ENCODE measurements around the gene AWAT2. TPM values are rescaled to one million over a fixed set of nuclear protein-coding genes. Genes with fewer than 3 reads are reported as not detected.

AWAT2 gene
- total and polyA plus RNA-seq, 2 donors (not counting 1 experiment from before 2014, with no cell fraction given), result not detected

DNA sequence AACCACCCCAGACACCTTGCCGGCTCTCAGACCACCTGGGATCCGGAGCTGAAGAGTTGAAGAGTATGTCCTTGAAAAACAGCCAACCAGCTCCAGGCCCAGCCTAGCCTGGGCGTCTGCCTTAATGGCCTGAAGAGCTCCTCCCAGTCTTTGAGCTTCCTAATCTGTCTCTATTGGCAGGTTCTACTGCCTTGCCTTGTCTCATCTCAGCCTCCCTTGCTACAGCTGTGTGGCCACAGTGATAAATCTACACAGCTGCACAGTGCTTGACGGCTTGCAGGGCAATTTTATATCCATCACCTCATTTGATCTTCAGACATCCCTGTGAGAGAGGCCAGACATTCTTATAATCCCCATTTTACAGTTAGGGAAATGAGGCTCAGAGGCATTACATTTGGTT is 19.9 kb downstream of the AWAT2 start:
- intact Hi-C loops (cut with micrococcal nuclease), result loop anchor here (5.0 kb wide), 1 partner anchor 493 kb away; no protein-coding TSS in a partner anchor
- no peak for TF ChIP-seq EZH2 (IDR thresholded peaks at IDR 0.05; ENCODE audit: borderline replicate concordance, insufficient read depth, low read depth, low read length, poor library complexity, severe bottlenecking)
- TF ChIP-seq, protein P1, sequence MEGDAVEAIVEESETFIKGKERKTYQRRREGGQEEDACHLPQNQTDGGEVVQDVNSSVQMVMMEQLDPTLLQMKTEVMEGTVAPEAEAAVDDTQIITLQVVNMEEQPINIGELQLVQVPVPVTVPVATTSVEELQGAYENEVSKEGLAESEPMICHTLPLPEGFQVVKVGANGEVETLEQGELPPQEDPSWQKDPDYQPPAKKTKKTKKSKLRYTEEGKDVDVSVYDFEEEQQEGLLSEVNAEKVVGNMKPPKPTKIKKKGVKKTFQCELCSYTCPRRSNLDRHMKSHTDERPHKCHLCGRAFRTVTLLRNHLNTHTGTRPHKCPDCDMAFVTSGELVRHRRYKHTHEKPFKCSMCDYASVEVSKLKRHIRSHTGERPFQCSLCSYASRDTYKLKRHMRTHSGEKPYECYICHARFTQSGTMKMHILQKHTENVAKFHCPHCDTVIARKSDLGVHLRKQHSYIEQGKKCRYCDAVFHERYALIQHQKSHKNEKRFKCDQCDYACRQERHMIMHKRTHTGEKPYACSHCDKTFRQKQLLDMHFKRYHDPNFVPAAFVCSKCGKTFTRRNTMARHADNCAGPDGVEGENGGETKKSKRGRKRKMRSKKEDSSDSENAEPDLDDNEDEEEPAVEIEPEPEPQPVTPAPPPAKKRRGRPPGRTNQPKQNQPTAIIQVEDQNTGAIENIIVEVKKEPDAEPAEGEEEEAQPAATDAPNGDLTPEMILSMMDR (IDR thresholded peaks at IDR 0.05), result no peak
- POLR2A ChIA-PET, result no interaction called here
- Histone ChIP-seq H3K4me2 (replicated peaks; ENCODE audit: low read depth, low read length, poor library complexity, severe bottlenecking) (no peak overlapping the region), H2AFZ (ENCODE audit: insufficient read depth, low read depth, low read length, poor library complexity, severe bottlenecking) (no peak overlapping the region), H3K4me3 (ENCODE audit: control extremely low read depth in 1 of 5, extremely low read depth in 1 of 5, insufficient read depth in 1 of 5, low read depth in 2 of 5, low read length in 4 of 5) (no peak overlapping the region), H3K9ac (ENCODE audit: low read length) (no peak overlapping the region), H3K27me3 (replicated peaks in 1 of 4; ENCODE audit: control extremely low read depth in 1 of 4, control insufficient read depth in 3 of 4, insufficient read depth in 4 of 4, low read length in 3 of 4) (no peaks in the 10 kb centered on the region), H4K20me1 (ENCODE audit: control insufficient read depth, insufficient read depth, low read length, poor library complexity, severe bottlenecking) (no peaks in the 10 kb centered on the region), H3K27ac (ENCODE audit: low read length in 2 of 2) (no peak overlapping the region), H3K4me1 (ENCODE audit: control insufficient read depth in 2 of 2, insufficient read depth in 2 of 2, low read length in 2 of 2) (no peaks in the 10 kb centered on the region), H3K79me2 (ENCODE audit: control insufficient read depth, insufficient read depth, low read length) (no peaks in the 10 kb centered on the region), H3K9me3 (ENCODE audit: control extremely low read depth in 1 of 3, control insufficient read depth in 2 of 3, insufficient read depth in 1 of 3, low read length in 2 of 3) (no peaks in the 10 kb centered on the region), H3K36me3 (replicated peaks in 1 of 2; ENCODE audit: control extremely low read depth in 1 of 2, control insufficient read depth in 1 of 2, extremely low read depth in 1 of 2, insufficient read depth in 2 of 2, low read length in 1 of 2) (no peaks in the 10 kb centered on the region)
- no peak overlapping the region for H3K27ac Mint-ChIP-seq
- CTCF ChIA-PET, result interaction anchor here (1.0 to 2.5 kb wide), 3 partner anchors 16 to 492 kb away, joined by 3 to 9 read pairs (median 3); no protein-coding TSS in a partner anchor
- no peak overlapping the region for H3K4me3 Mint-ChIP-seq
- H3K4me1 Mint-ChIP-seq, result no peaks in the 10 kb centered on the region
- 67% methylated on average over 1 of the region's 4 CpGs for WGBS (ENCODE audit: insufficient coverage)
- peaks cover 7% of the 10 kb centered on the region for H3K27me3 Mint-ChIP-seq
- no peaks in the 10 kb centered on the region for H3K9me3 Mint-ChIP-seq (ENCODE audit: insufficient read depth)
- ATAC-seq (ENCODE audit: low read depth) (no peak), DNase-seq (no peak)

DNA sequence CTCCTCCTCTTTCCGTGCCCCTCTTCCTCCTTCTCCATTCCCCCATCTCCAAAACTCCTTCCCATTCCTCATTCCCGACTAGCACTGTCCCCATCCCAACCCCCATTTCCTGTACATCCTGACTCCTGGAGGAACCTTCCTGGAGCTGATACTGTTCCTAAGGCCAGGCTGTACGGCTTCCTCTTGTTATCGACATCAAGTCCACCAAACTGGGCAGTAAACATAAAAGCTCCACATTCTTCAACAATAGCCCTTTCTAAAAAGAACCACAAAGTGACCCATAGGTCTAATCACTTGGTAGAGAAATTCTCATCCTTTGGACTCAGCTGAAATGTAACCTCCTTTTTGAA is 22.9 kb downstream of the AWAT2 start:
- Histone ChIP-seq H3K27me3 (replicated peaks in 1 of 4; ENCODE audit: control extremely low read depth in 1 of 4, control insufficient read depth in 3 of 4, insufficient read depth in 4 of 4, low read length in 3 of 4) (no peaks in the 10 kb centered on the region), H3K9ac (ENCODE audit: low read length) (no peak overlapping the region), H3K4me3 (ENCODE audit: control extremely low read depth in 1 of 5, extremely low read depth in 1 of 5, insufficient read depth in 1 of 5, low read depth in 2 of 5, low read length in 4 of 5) (no peak overlapping the region), H3K4me2 (replicated peaks; ENCODE audit: low read depth, low read length, poor library complexity, severe bottlenecking) (no peak overlapping the region), H3K4me1 (ENCODE audit: control insufficient read depth in 2 of 2, insufficient read depth in 2 of 2, low read length in 2 of 2) (no peaks in the 10 kb centered on the region), H3K79me2 (ENCODE audit: control insufficient read depth, insufficient read depth, low read length) (no peaks in the 10 kb centered on the region), H3K27ac (ENCODE audit: low read length in 2 of 2) (no peak overlapping the region), H2AFZ (ENCODE audit: insufficient read depth, low read depth, low read length, poor library complexity, severe bottlenecking) (no peak overlapping the region), H3K9me3 (ENCODE audit: control extremely low read depth in 1 of 3, control insufficient read depth in 2 of 3, insufficient read depth in 1 of 3, low read length in 2 of 3) (no peaks in the 10 kb centered on the region), H4K20me1 (ENCODE audit: control insufficient read depth, insufficient read depth, low read length, poor library complexity, severe bottlenecking) (no peaks in the 10 kb centered on the region), H3K36me3 (replicated peaks in 1 of 2; ENCODE audit: control extremely low read depth in 1 of 2, control insufficient read depth in 1 of 2, extremely low read depth in 1 of 2, insufficient read depth in 2 of 2, low read length in 1 of 2) (no peaks in the 10 kb centered on the region)
- ATAC-seq (ENCODE audit: low read depth), result no peak
- 67% methylated on average over 3 of the region's 4 CpGs for whole genome bisulfite sequencing (ENCODE audit: insufficient coverage)
- Mint-ChIP-seq H3K4me1 (no peaks in the 10 kb centered on the region), H3K27me3 (peaks cover 7% of the 10 kb centered on the region), H3K4me3 (no peak overlapping the region), H3K27ac (no peak overlapping the region), H3K9me3 (ENCODE audit: insufficient read depth) (no peaks in the 10 kb centered on the region)
- POLR2A ChIA-PET, result no interaction called here
- intact Hi-C loops (cut with micrococcal nuclease), result no loop called here
- CTCF ChIA-PET, result interaction anchor here (1.3 kb wide), 1 partner anchor 8 kb away, joined by 3 read pairs; no protein-coding TSS in a partner anchor
- DNase-seq, result no peak
- TF ChIP-seq, protein P1 (IDR thresholded peaks at IDR 0.05), result no peak
- no peak for TF ChIP-seq EZH2 (IDR thresholded peaks at IDR 0.05; ENCODE audit: borderline replicate concordance, insufficient read depth, low read depth, low read length, poor library complexity, severe bottlenecking)
